Activated T-helper 17 cell treated with anti-CD3 and anti-CD28 coated beads, Interleukin-2, amount 50 U/mL, for 72 hours (primary cell): ENCODE data around the gene TTC13. TPM values are rescaled to one million over a fixed set of nuclear protein-coding genes. Genes with fewer than 3 reads are reported as not detected.

ENCODE experiments used
- ATAC-seq: fragments of 150-1000 bp; cut with Tn5 transposase; replicated peaks from 2 replicates; pipeline ENCODE4 v1.10.0; 2021; ENCODE audit warnings: mild to moderate bottlenecking, moderate library complexity
- H3K27ac Mint-ChIP-seq: one replicate; pipeline ENCODE4 v1.8.0; 2022; ENCODE audit warnings: mixed read lengths
- H3K27me3 Mint-ChIP-seq: one replicate; pipeline ENCODE4 v1.8.0; 2022; ENCODE audit warnings: mixed read lengths
- H3K36me3 Mint-ChIP-seq: one replicate; pipeline ENCODE4 v1.8.0; 2022; ENCODE audit warnings: low read depth, mild to moderate bottlenecking, mixed read lengths
- H3K4me1 Mint-ChIP-seq: one replicate; pipeline ENCODE4 v1.8.0; 2022; ENCODE audit warnings: mixed read lengths
- H3K4me3 Mint-ChIP-seq: one replicate; pipeline ENCODE4 v1.8.0; 2022; ENCODE audit warnings: mild to moderate bottlenecking, mixed read lengths
- H3K9me3 Mint-ChIP-seq: one replicate; pipeline ENCODE4 v1.8.0; 2022; ENCODE audit warnings: mixed read lengths
- total RNA-seq, 2 donors: library from RNA; stranded (reverse); gene quantifications; one replicate each; pipeline ENCODE4 v1.2.3, GENCODE V29; 2022

Gene TTC13
- total RNA-seq, 2 donors from 2014 or later, result 13.3 to 22.0 TPM

DNA sequence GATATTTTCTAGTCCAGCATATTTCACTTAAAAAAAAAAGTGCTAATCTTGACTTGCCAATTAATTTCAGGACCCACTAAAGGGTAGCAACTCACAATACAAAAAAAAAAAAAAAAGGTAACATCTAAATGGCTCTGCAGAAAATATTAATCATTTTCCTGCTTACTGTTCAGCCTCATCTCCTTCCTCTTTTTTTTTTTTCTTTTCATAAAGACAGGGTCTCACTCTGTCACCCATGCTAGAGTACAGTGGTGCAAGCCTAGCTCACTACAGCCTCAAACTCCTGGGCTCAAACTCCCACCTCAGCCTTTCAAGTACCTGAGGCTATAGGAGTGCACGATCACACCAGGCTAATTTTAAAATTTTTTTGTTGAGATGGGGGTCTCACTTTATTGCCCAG, 30.4 kb downstream of the TTC13 start:
- Mint-ChIP-seq H3K4me1 (peaks cover 5% of the 10 kb centered on the region), H3K27ac (no peak overlapping the region), H3K4me3 (no peak overlapping the region), H3K36me3 (peaks cover 81% of the 10 kb centered on the region), H3K9me3 (no peaks in the 10 kb centered on the region), H3K27me3 (no peaks in the 10 kb centered on the region)
- no peak for ATAC-seq

DNA sequence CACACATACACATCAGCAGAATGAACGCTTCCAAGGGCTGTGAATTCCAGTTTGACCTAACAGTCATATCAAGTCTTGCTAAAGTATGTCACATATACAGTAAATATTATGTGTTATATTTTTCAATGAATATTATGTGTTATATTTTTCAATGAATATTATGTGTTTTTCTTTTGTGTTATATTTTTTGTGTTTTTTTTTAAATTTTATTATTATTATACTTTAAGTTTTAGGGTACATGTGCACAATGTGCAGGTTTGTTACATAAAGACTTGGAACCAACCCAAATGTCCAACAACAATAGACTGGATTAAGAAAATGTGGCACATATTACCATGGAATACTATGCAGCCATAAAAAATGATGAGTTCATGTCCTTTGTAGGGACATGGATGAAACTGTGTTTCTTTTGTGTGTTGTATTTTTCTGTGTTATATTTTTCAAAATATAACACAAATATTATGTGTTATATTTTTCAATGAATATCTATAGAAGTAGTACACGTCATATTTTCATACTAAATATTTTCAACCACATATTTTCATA, 35.5 kb downstream of the TTC13 start:
- H3K9me3 Mint-ChIP-seq, result no peaks in the 10 kb centered on the region

DNA sequence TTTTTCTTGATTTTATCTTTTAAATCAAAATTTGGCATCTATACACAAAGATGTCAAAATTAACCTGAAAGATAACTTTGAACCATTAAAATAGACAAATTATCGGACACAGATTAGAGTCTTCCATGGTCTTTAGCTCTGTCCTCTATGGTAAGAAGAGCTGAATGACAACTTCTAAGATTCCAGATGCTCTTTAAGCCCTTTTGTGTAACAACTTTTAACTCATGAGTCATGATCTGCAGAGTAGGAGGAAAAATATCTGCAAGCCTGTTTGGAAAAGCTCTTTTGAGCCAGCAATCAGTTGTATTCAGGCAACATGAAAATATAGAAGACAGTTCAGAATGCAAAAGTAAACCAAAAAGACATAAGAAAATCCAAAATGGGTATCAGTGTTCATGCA, 37.8 kb downstream of the TTC13 start:
- H3K27me3 Mint-ChIP-seq, result no peaks in the 10 kb centered on the region
- H3K4me3 Mint-ChIP-seq, result no peak overlapping the region
- H3K27ac Mint-ChIP-seq, result no peak overlapping the region
- peaks cover 50% of the 10 kb centered on the region for H3K36me3 Mint-ChIP-seq
- no peaks in the 10 kb centered on the region for H3K9me3 Mint-ChIP-seq
- ATAC-seq, result no peak
- peaks cover 5% of the 10 kb centered on the region for H3K4me1 Mint-ChIP-seq

More for the DNA sequence above, 35.5 kb downstream of the TTC13 start:
- Mint-ChIP-seq H3K36me3 (peaks cover 57% of the 10 kb centered on the region), H3K4me3 (no peak overlapping the region), H3K4me1 (peaks cover 5% of the 10 kb centered on the region), H3K27me3 (no peaks in the 10 kb centered on the region), H3K27ac (no peak overlapping the region)
- no peak for ATAC-seq

DNA sequence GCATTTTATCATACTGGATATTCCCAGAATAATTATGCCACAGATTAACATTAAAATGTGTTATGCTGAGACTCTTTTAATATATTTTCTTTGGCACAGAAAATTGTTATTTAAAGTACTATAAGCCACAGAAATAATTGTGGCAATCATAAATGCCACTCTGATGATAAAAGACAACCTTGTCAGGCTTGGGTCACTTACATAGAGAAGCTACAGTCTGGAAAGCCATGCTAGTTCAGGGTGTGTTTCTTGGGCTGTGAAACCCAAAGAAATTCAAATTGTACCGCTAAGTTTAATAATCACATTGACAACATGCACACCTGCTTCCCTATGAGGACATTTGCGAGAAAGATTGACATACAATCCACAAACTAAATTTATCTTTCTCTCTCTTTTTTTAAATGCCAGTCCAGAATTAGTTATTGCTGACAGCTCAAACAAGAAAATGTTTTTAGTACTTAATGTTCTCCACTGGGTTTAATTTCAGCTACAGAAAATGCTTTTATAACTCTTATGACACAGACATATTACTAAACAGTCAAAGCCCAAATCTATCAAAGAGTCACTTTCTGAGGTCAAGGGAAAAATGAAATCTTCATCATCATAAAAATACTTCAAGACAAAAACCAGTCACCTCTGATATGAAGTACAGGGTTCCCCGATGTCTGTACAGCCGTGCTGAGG, 38.7 kb downstream of the TTC13 start:
- Mint-ChIP-seq H3K4me1 (peaks cover 12% of the 10 kb centered on the region), H3K27me3 (no peaks in the 10 kb centered on the region), H3K27ac (no peak overlapping the region), H3K36me3 (peaks cover 46% of the 10 kb centered on the region), H3K9me3 (no peaks in the 10 kb centered on the region), H3K4me3 (no peak overlapping the region)
- ATAC-seq, result no peak

DNA sequence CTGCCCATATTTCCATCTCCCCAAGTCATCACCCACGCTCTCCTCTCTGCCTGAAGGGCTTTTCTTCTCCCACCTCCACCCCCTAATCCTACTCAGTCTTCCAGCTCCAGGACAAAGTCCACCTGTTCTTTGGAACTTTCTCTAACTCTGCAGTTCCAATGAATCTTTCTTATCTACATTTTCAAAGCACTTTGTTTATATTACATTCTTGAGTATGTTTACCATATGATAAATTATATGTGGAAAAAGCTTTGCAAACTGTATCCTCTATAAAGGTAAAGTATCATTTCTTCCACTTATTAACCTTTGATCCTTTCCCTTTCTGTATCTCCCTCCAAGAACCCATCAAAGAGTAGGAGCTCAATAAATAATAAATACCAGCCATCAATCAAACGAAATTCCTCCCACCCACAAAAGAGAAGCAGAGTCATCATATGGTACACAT, 39.7 kb downstream of the TTC13 start:
- H3K27me3 Mint-ChIP-seq, result no peaks in the 10 kb centered on the region
- H3K4me1 Mint-ChIP-seq, result peaks cover 12% of the 10 kb centered on the region
- no peak overlapping the region for H3K4me3 Mint-ChIP-seq
- H3K9me3 Mint-ChIP-seq, result no peaks in the 10 kb centered on the region
- H3K36me3 Mint-ChIP-seq, result peaks cover 45% of the 10 kb centered on the region
- ATAC-seq, result no peak
- peak overlapping the region; percentile 34 for H3K27ac Mint-ChIP-seq

DNA sequence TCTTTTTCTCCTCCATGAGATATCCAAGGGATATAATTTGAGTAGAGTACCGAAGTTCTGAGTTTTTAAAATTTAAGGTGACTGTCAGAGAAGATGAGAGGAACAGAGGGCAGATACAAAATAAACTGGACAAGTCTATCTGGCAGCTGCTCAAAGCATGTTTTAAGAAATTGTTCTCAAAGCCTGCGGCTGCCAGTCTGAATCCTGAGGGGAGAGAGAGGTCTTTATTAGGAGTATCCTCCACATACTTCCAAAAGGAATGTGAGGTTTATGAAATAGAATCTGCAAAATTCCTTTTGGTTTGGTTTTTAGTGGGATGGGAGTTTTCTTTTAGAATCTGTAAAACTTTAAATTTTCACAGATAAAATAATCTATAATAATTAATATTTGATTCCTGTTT, 41.3 kb downstream of the TTC13 start:
- peak overlapping the region; percentile 51 for H3K27ac Mint-ChIP-seq
- no peak for ATAC-seq
- H3K36me3 Mint-ChIP-seq, result peaks cover 55% of the 10 kb centered on the region
- H3K27me3 Mint-ChIP-seq, result no peaks in the 10 kb centered on the region
- H3K9me3 Mint-ChIP-seq, result no peaks in the 10 kb centered on the region
- peaks cover 12% of the 10 kb centered on the region for H3K4me1 Mint-ChIP-seq
- H3K4me3 Mint-ChIP-seq, result no peak overlapping the region

DNA sequence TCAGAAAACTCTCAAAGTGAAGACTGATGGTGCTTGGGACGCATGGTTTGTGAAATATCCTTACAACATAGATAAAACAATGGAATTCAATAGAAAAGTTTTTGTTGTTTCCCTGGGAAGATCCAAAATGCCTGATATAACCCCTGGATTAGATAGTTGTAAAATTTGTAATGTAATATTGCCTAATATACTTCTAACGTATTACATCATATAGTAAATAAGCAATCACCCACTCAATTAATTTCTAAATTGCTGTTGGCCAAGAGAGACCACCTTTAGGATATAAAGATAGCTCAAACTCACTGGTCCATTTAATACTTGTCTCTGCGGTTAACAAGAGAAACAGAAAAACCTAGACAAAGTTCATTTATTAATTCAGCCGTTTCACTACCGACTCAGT, 42.2 kb downstream of the TTC13 start:
- H3K27ac Mint-ChIP-seq, result peak overlapping the region; percentile 51
- no peaks in the 10 kb centered on the region for H3K27me3 Mint-ChIP-seq
- ATAC-seq, result no peak
- H3K36me3 Mint-ChIP-seq, result peaks cover 64% of the 10 kb centered on the region
- H3K4me3 Mint-ChIP-seq, result no peak overlapping the region
- peaks cover 12% of the 10 kb centered on the region for H3K4me1 Mint-ChIP-seq
- no peaks in the 10 kb centered on the region for H3K9me3 Mint-ChIP-seq

DNA sequence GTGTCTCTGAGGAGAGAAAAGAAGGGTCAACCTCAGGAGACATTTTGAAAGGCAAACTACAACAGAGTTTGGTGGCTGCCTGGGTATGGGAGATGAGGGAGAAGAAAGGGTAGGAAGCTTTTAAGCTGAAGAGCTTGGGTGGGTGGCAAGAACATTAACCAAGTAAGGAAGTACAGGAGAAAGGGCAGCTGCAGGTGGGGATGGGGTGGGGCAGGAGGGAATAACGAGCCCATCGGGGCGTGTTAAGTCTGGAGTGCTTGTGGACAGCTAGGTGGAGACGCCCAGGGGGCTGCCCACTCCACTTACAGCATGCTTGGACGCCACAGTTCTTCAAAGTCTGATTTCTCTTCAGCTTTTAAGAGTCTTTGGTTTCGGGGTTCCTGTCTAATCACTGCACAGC, 42.8 kb downstream of the TTC13 start:
- ATAC-seq, result no peak
- H3K4me3 Mint-ChIP-seq, result no peak overlapping the region
- H3K9me3 Mint-ChIP-seq, result no peaks in the 10 kb centered on the region
- peaks cover 70% of the 10 kb centered on the region for H3K36me3 Mint-ChIP-seq
- no peaks in the 10 kb centered on the region for H3K27me3 Mint-ChIP-seq
- H3K27ac Mint-ChIP-seq, result peak overlapping the region; percentile 52
- H3K4me1 Mint-ChIP-seq, result peaks cover 12% of the 10 kb centered on the region

DNA sequence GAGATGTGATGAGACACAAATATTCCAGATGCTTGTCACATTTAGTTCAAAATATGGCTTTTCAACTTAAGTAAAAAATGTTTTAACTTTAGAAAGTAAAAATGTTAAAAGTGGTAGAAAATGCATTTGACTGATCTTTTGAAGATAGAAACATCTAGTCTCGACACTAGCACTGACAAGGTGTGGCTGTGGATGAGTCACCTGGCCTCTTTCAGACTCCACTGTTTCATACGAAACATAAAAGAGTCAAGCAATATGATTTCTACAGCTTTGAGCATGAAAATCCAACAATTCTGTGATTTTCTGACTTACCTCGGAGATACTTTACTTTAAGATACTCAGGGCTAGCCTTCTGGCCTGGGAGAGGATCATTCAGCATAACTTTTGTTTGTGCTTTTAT, 47.7 kb downstream of the TTC13 start:
- ATAC-seq, result no peak
- Mint-ChIP-seq H3K27ac (peak overlapping the region; percentile 23), H3K4me1 (peaks cover 7% of the 10 kb centered on the region), H3K36me3 (peaks cover 82% of the 10 kb centered on the region), H3K4me3 (no peak overlapping the region), H3K9me3 (no peaks in the 10 kb centered on the region), H3K27me3 (no peaks in the 10 kb centered on the region)

DNA sequence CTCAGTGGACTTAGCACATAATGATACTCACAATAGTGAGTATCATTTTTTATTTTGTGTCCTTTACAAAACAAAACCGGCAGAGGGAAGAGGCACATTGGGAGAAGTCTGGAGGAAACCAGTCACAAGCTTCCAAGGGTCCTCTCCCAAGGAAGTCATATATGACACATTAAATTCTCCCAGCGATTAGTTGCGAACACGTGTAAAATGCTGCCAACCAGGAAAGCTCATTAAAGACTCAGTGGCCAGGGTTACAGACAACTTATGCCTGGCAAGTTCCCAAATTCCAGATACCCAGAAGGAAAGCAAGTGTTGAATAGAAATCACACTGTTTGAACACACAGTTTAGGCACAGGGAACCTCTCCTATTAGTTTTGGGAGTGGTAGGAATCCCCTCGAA, 52.5 kb downstream of the TTC13 start:
- Mint-ChIP-seq H3K27ac (no peak overlapping the region), H3K4me3 (no peak overlapping the region), H3K9me3 (no peaks in the 10 kb centered on the region), H3K36me3 (peaks cover 86% of the 10 kb centered on the region), H3K27me3 (no peaks in the 10 kb centered on the region), H3K4me1 (no peaks in the 10 kb centered on the region)
- no peak for ATAC-seq

DNA sequence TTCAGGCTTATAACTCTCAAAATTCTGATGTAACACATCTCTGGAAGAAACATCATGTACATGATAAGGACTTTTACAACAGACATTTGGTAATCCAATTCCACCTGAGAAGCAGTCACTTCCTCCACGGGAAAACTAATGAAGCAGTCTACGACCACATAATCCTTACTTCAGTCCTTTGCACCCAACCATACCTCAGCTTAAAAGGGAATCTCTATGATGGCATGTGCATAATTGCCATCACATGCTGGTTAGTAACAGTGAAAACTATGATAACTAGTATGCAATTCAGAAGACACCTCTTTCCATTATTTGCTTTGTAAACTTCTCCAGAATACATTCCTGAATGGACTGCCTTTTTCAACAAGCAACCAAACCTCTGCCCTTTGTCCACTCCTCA, 53.1 kb downstream of the TTC13 start:
- Mint-ChIP-seq H3K27me3 (no peaks in the 10 kb centered on the region), H3K36me3 (peaks cover 86% of the 10 kb centered on the region), H3K9me3 (no peaks in the 10 kb centered on the region), H3K4me1 (no peaks in the 10 kb centered on the region), H3K4me3 (no peak overlapping the region), H3K27ac (no peak overlapping the region)
- no peak for ATAC-seq

DNA sequence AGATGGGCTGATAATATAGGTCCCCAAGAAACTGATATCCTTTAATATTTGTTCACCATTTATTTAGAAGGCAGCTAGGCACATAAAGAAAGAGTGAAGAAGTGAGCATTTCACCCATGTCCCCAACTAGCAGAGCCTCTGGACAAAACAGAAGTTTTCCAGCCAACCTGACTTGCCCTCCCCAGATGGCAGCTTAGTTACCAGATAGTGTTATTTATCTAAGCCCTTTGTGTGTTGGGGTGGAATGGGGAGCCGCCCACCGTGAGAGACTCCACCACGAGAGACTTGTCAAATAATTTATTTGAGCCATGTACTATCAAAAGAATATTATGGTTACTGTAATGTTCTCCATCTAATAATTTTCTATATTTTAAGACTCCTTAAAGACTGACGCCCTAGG, 55.5 kb downstream of the TTC13 start:
- H3K36me3 Mint-ChIP-seq, result peaks cover 98% of the 10 kb centered on the region
- H3K9me3 Mint-ChIP-seq, result no peaks in the 10 kb centered on the region
- H3K27me3 Mint-ChIP-seq, result no peaks in the 10 kb centered on the region
- no peak overlapping the region for H3K4me3 Mint-ChIP-seq
- H3K27ac Mint-ChIP-seq, result no peak overlapping the region
- no peaks in the 10 kb centered on the region for H3K4me1 Mint-ChIP-seq
- no peak for ATAC-seq

DNA sequence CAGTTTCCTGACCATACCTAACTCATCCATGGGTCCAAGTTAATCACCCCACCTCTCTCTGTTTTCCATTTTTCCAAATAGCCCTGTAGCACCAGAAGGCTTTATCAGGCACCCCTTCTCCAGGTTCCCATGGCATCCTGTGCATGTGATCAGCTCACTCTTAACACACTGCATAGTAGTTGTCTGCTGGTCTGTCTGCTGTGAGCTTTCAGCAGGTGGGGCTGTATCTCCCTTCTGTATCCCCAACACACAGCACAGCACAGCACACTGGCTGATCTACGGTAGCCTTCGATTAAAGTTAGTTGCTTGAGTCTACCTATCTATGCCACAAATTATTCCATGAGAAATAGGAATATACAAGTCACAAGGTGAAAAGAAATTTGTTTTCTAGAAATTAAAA, 56.0 kb downstream of the TTC13 start:
- Mint-ChIP-seq H3K36me3 (peaks cover 94% of the 10 kb centered on the region), H3K27me3 (no peaks in the 10 kb centered on the region), H3K4me1 (no peaks in the 10 kb centered on the region), H3K9me3 (no peaks in the 10 kb centered on the region), H3K27ac (no peak overlapping the region), H3K4me3 (no peak overlapping the region)
- ATAC-seq, result no peak

DNA sequence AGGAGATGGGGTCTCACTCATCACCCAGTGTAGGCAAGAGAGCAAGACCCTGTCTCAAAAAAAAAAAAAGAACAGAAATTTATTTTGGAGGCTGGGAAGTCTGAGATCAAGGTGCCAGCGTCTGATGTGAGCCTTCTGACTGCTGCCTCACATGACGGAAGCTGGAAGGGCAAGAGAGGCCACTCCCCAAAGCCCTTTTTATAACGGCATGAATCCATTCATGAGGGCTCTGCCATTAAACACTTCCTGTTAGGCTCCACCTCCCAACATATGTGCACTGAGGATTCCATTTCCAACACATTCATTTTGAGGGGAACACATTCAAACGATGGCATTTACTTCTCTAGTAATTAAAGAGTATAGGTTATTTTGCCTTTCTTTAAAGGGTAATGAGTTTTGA, 59.5 kb downstream of the TTC13 start:
- Mint-ChIP-seq H3K9me3 (no peaks in the 10 kb centered on the region), H3K27ac (peak overlapping the region; percentile 20), H3K4me1 (no peaks in the 10 kb centered on the region), H3K36me3 (peaks cover 77% of the 10 kb centered on the region), H3K4me3 (no peak overlapping the region), H3K27me3 (no peaks in the 10 kb centered on the region)
- ATAC-seq, result no peak

DNA sequence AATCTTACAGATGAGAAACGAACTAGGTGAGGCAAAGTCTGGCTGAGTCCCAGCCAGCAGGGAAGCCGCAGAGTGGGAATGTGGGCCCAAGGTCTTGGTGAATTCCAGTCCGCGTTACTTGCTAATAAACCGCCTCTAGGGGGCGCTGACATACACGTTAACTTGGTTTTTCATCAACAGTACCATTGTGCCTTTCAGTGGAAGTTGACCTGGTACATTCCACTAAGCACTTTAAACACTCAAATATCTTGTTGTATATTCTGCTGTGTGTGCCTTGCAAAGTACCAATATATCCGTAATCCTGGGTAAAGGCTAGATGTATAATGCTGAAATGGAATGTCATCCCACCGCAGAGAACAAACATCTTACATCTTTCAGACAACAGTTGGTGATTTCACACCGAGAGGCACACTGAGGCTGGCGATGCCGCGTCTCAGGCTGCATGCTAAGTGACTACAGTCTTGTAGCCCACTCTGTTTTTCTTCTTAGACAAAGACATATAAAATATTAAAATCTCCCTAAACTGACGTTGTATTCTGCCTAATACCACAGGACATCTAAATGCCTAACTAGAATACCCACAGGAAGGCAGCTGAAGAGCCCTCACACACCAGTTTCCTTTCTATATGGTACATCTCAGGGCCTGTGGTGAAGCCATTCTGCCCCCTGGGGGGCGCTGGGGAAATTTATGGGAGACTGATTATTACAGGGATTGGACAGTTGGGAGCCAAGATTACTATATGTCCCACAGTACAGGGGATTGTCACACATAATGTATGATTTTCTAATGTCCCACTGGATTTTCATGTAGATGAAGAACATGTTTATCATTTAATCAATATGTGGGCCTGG, 61.2 kb downstream of the TTC13 start:
- Mint-ChIP-seq H3K27ac (no peak overlapping the region), H3K4me3 (no peak overlapping the region), H3K36me3 (peaks cover 66% of the 10 kb centered on the region), H3K4me1 (no peaks in the 10 kb centered on the region), H3K9me3 (no peaks in the 10 kb centered on the region), H3K27me3 (no peaks in the 10 kb centered on the region)
- peak; percentile 69 for ATAC-seq
